Dermis blood vessel endothelial cell (primary cell): ENCODE data around the gene LCP2. TPM values are rescaled to one million over a fixed set of nuclear protein-coding genes. Genes with fewer than 3 reads are reported as not detected.

ENCODE experiments used
- DNase-seq: peaks from one replicate; pipeline ENCODE4 v3.0.0; 2010
- total RNA-seq: library from RNA; depleted of rRNA; stranded (reverse); fragments of >200 nt; gene quantifications from 2 replicates; pipeline ENCODE4 v1.2.3, GENCODE V29; 2014

LCP2 gene
- total RNA-seq, 1 donor from 2014 or later = 2.4 TPM

- DNase-seq = no peak
These were observed 17.0 kb upstream of the LCP2 start for GRCh38 chr5:170314541-170315095.

- no peak for DNase-seq
These were observed 16.2 kb upstream of the LCP2 start for GRCh38 chr5:170313816-170314215.

GRCh38 chr5:170313344-170313743 is 15.8 kb upstream of the LCP2 start:
- no peak for DNase-seq

- DNase-seq = peak; percentile 27
These were observed 15.1 kb upstream of the LCP2 start for GRCh38 chr5:170312666-170313065.

- DNase-seq = no peak
These were observed 14.7 kb upstream of the LCP2 start for GRCh38 chr5:170312301-170312595.

GRCh38 chr5:170311511-170312300 is 14.1 kb upstream of the LCP2 start:
- DNase-seq = no peak

GRCh38 chr5:170310256-170310926 is 12.8 kb upstream of the LCP2 start:
- no peak for DNase-seq

GRCh38 chr5:170308686-170309085 is 11.1 kb upstream of the LCP2 start:
- DNase-seq = no peak

GRCh38 chr5:170307575-170308465 is 10.2 kb upstream of the LCP2 start:
- DNase-seq = peak; percentile 21

GRCh38 chr5:170306381-170306831 is 8.8 kb upstream of the LCP2 start:
- DNase-seq = peak; percentile 27

- no peak for DNase-seq
These were observed 8.1 kb upstream of the LCP2 start for GRCh38 chr5:170305646-170306025.

GRCh38 chr5:170305016-170305645 is 7.6 kb upstream of the LCP2 start:
- DNase-seq = no peak

- no peak for DNase-seq
These were observed 6.0 kb upstream of the LCP2 start for GRCh38 chr5:170303549-170303948.

- DNase-seq = no peak
These were observed 5.3 kb upstream of the LCP2 start for GRCh38 chr5:170302653-170303501.

GRCh38 chr5:170301981-170302652 is 4.5 kb upstream of the LCP2 start:
- no peak for DNase-seq

GRCh38 chr5:170301149-170301548 is 3.6 kb upstream of the LCP2 start:
- no peak for DNase-seq

GRCh38 chr5:170300361-170301013 is 2.9 kb upstream of the LCP2 start:
- no peak for DNase-seq

GRCh38 chr5:170296935-170297588 is 515 bp downstream of the LCP2 start:
- no peak for DNase-seq

GRCh38 chr5:170296036-170296934 is 1.3 kb downstream of the LCP2 start:
- DNase-seq = no peak
